MG63 (cell line): ENCODE data around the gene OGN. TPM values are rescaled to one million over a fixed set of nuclear protein-coding genes. Genes with fewer than 3 reads are reported as not detected.
"Not testable (repeated sequence)": the region's sequence is repeated elsewhere in the genome, so short reads cannot be mapped to it uniquely, and the experiment has no call there.

Experiments used
- DNase-seq: peaks from one replicate; pipeline ENCODE4 v3.0.0-alpha.2; 2020
- H3K27me3 ChIP-seq: fragments of 250-450 bp; sonication (Bioruptor Pico); 2 replicates; pipeline ENCODE4 v1.5.1; 2020; ENCODE audit warnings: mild to moderate bottlenecking, moderate library complexity
- H3K36me3 ChIP-seq: fragments of 250-450 bp; sonication (Bioruptor Pico); 2 replicates; pipeline ENCODE4 v1.5.1; 2020; ENCODE audit warnings: mild to moderate bottlenecking, moderate library complexity
- H3K4me3 ChIP-seq: fragments of 250-450 bp; sonication (Bioruptor Pico); 2 replicates; pipeline ENCODE4 v1.5.1; 2020; ENCODE audit warnings: mild to moderate bottlenecking, moderate library complexity
- H3K9me3 ChIP-seq: fragments of 250-450 bp; sonication (Bioruptor Pico); 2 replicates; pipeline ENCODE4 v1.5.1; 2020; ENCODE audit warnings: mild to moderate bottlenecking, moderate library complexity
- total RNA-seq: library from RNA; depleted of rRNA; stranded (reverse); fragments of >200 nt; shearing (Covaris generic); gene quantifications from 2 replicates; pipeline ENCODE4 v1.2.3, GENCODE V29; 2014; ENCODE audit warnings: low replicate concordance

OGN gene
- total RNA-seq, 1 experiment from 2014 or later: 0.33 TPM

DNA sequence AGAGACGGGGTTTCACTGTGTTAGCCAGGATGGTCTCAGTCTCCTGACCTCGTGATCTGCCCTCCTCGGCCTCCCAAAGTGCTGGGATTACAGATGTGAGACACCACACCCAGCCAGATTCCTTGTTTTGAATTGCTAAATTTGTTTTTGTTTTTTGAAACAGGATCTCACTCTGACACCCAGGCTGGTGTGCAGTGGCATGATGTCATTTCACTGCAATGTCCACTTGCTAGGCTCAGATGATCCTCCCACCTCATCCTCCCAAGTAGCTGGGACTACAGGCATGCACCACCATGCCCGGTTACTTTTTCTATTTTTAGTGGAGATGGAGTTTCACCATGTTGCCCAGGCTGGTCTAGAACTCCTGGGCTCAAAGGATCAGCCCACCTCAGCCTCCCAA is 6.8 kb upstream of the OGN start:
- H3K9me3 ChIP-seq, H3K27me3 ChIP-seq, H3K36me3 ChIP-seq, H3K4me3 ChIP-seq: not testable (repeated sequence)
- peak; percentile 8 for DNase-seq

DNA sequence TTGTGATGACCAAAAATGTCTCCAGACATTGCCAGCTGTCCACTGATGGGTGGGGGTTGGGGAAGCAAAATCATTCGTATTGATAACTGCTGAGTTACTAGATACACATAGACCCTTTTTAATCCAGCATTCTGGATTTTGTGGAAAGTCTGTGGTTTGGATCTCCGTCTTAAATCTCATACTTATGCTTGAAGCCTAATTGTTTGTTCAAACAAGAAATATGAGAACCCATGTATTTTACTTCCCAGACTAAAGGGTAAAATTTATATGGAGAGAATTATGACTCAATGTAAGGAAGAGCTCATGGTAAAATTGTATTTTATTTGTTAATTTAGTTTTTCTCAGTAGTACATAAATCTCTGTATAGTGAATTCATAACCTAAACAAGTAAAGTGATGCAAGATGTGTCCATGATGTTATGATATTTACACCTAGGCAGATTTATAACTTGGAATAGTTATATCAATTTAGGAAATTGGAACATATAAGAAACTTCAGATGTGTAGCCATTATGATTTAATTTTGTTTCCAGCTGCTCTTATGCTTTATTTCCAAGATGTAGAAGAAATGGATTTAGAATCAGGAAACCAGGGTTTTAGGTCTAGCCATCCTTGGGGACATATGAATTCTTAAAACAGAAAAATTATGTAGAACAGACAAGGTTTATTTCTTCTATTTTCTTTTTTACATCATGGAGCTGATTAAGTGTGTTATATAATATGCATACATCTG is 4.5 kb upstream of the OGN start:
- Histone ChIP-seq H3K4me3 (no peak overlapping the region), H3K27me3 (no peaks in the 10 kb centered on the region), H3K36me3 (no peaks in the 10 kb centered on the region; the same call in 1 of the 2 replicates), H3K9me3 (no peaks in the 10 kb centered on the region)
- DNase-seq: no peak

DNA sequence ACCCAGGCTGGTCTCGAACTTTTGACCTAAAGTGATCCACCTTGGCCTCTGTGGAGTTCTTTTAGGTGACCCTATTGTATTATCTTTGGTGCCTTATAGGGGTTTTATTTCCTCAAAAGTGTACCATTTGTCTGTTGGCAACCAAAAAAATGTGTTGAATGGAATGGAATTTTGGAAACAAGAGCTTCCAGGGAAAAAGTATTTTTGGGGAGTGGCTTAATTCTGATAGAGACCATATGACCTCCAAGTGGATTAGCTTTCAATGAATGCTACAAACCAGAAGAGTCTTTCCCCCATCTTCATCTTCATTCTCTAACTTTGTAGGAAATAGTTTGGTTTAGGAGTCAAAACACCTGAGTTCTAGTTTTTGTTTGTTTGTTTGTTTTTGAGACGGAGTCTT is 3.4 kb upstream of the OGN start:
- no peak overlapping the region for H3K4me3 ChIP-seq
- no peaks in the 10 kb centered on the region for H3K27me3 ChIP-seq
- H3K36me3 ChIP-seq: no peaks in the 10 kb centered on the region; the same call in 1 of the 2 replicates
- no peaks in the 10 kb centered on the region for H3K9me3 ChIP-seq
- DNase-seq: no peak

GRCh38 chr9:92406477-92406876 is 2.1 kb upstream of the OGN start:
- H3K9me3 ChIP-seq: no peaks in the 10 kb centered on the region
- no peak overlapping the region for H3K4me3 ChIP-seq
- H3K36me3 ChIP-seq: no peaks in the 10 kb centered on the region; the same call in 1 of the 2 replicates
- no peak for DNase-seq
- no peaks in the 10 kb centered on the region for H3K27me3 ChIP-seq

DNA sequence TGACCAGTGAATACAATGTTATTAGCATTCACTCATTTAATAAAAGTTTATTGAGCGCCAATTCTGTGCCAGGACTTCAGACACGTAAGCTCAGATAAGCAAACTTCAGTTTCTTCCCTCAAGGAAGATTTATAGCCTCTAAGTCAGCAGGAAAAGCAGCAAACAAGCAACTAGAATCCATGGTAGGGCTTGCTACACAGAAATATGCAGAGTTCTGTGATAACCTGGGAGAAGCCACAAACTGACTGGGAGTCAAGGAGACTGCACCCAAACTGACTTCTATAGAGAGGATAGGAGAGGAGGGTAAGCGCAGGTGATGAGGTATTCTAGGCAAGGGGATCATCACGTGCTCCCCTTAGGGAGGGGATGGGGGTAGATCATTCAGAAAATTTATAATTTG is 1.4 kb upstream of the OGN start:
- DNase-seq: no peak
- no peaks in the 10 kb centered on the region for H3K9me3 ChIP-seq
- no peaks in the 10 kb centered on the region for H3K27me3 ChIP-seq
- no peak overlapping the region for H3K4me3 ChIP-seq
- no peaks in the 10 kb centered on the region for H3K36me3 ChIP-seq

- no peaks in the 10 kb centered on the region for H3K36me3 ChIP-seq
- H3K9me3 ChIP-seq: no peaks in the 10 kb centered on the region
These were observed 1.3 kb downstream of the OGN start for GRCh38 chr9:92402826-92403745.

GRCh38 chr9:92402360-92402759 is 2.0 kb downstream of the OGN start:
- Histone ChIP-seq H3K4me3 (no peak overlapping the region), H3K27me3 (no peaks in the 10 kb centered on the region), H3K36me3 (no peaks in the 10 kb centered on the region), H3K9me3 (no peaks in the 10 kb centered on the region)
- DNase-seq: no peak

More at GRCh38 chr9:92402826-92403745, 1.3 kb downstream of the OGN start:
- no peak for DNase-seq
- Histone ChIP-seq H3K27me3 (no peaks in the 10 kb centered on the region), H3K4me3 (no peak overlapping the region)

GRCh38 chr9:92397853-92398252 is 6.5 kb downstream of the OGN start:
- DNase-seq: no peak
- no peaks in the 10 kb centered on the region; the same call in 1 of the 2 replicates for H3K9me3 ChIP-seq
- no peak overlapping the region for H3K4me3 ChIP-seq
- no peaks in the 10 kb centered on the region for H3K27me3 ChIP-seq
- no peaks in the 10 kb centered on the region for H3K36me3 ChIP-seq

DNA sequence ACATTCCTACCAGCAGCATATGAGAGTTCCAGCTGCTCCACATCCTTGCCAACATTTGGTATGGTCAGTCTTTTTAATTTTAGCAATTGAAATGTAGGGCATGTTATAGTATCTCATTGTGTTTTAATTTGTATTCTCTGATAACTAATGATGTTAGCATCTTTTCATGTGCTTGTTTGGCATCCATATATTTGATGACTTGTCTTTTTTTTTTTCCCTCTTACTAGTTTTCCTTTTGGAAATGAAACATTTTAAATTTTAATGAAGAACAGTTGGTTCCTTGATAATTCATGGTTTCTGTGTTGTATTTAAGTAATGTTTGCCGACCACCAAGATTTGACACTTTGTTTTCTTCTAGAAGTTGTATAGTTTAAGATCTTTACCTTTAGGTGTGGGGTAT is 8.8 kb downstream of the OGN start:
- Histone ChIP-seq H3K27me3 (no peaks in the 10 kb centered on the region), H3K36me3 (no peaks in the 10 kb centered on the region), H3K4me3 (no peak overlapping the region), H3K9me3 (no peaks in the 10 kb centered on the region; the same call in 1 of the 2 replicates)
- DNase-seq: no peak

DNA sequence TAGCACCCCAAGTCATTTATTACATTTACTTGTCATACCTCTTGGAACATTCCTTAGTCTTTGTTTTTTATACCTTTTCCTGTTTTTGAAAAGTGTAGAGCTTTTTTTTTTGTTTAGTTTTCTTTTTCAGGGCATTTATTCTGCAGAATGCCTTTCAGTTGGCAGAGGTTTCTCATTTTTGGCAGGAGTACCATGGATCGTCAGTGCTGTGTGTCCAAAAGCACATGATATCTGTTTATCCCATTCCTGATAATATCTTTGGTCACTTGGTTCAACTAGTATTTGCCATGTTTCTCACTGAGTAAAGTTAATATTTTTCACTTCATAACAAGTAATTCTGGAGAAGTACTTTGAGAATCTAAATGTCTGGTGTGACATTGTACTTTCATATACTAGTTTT is 10.7 kb downstream of the OGN start:
- DNase-seq: peak; percentile 38
- Histone ChIP-seq H3K4me3 (peak overlapping the region; percentile 28), H3K9me3 (no peaks in the 10 kb centered on the region; the same call in 1 of the 2 replicates), H3K36me3 (no peaks in the 10 kb centered on the region), H3K27me3 (no peaks in the 10 kb centered on the region)

GRCh38 chr9:92392690-92393089 is 11.7 kb downstream of the OGN start:
- Histone ChIP-seq H3K27me3 (no peaks in the 10 kb centered on the region), H3K9me3 (no peaks in the 10 kb centered on the region; the same call in 1 of the 2 replicates), H3K4me3 (no peak overlapping the region), H3K36me3 (no peaks in the 10 kb centered on the region)
- no peak for DNase-seq

DNA sequence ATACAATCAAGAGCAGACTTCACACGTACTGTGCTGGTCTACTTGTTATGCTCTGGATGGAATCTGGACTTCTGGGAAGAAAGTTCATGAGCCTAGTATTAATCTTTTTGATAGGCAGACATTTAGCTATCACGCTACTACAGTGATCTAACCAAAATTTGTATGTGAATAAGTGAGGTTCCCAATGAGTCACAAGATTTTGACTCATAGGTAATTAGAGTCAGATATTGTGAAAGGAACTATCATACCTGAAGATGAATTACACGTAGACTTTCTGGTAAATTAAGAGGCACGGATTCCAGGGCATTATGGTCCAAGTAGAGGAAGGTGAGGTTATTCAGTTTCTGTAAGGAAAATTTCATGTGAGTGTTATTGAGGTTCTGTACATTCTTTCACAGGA is 18.4 kb downstream of the OGN start:
- no peak for DNase-seq
- Histone ChIP-seq H3K27me3 (no peaks in the 10 kb centered on the region), H3K9me3 (no peaks in the 10 kb centered on the region)

GRCh38 chr9:92385477-92385876 is 18.9 kb downstream of the OGN start:
- DNase-seq: no peak

More for the DNA sequence above, 18.4 kb downstream of the OGN start:
- Histone ChIP-seq H3K36me3 (no peaks in the 10 kb centered on the region), H3K4me3 (no peak overlapping the region)

DNA sequence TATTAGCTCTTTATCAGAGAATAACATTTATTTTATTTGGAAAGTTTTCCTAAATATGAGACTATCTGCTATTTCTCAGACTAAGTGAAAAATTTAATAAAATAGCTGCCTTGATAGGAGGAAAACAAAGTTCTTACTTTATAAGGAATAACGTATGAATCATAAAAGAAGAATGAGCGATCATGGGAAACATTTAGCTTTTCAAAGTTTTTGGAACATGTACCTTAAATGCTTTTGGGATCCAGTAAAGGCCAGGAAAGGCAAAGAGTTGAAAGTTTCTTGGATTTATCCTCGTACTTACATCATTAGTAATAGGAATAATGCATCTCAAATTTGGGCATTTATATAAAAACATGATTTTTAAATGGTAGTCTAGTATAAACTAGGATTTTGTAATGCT is 19.4 kb downstream of the OGN start:
- H3K9me3 ChIP-seq: no peaks in the 10 kb centered on the region
- H3K4me3 ChIP-seq: no peak overlapping the region
- no peaks in the 10 kb centered on the region for H3K27me3 ChIP-seq
- no peak for DNase-seq
- H3K36me3 ChIP-seq: no peaks in the 10 kb centered on the region

More at GRCh38 chr9:92385477-92385876, 18.9 kb downstream of the OGN start:
- H3K9me3 ChIP-seq: no peaks in the 10 kb centered on the region
- H3K36me3 ChIP-seq: no peaks in the 10 kb centered on the region
- no peak overlapping the region for H3K4me3 ChIP-seq
- no peaks in the 10 kb centered on the region for H3K27me3 ChIP-seq

DNA sequence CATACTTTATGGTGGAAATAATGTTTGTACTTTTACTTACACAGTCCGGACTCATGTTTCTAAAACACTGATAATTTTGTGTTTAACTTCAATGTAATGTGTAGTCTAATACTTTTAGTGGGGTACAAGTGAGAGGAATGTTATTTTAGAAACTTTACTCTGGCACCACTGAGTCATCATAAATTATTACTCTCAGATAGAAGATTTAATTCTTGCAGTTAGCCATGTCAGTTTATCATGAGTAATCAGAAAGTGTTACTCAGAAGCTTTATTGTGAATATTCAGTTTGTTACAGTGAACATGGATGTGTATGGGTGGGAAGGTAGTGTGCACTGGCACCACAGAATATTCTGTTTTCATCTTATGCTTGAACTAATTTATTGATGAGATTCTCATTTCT is 20.0 kb downstream of the OGN start:
- H3K4me3 ChIP-seq: no peak overlapping the region
- no peaks in the 10 kb centered on the region for H3K9me3 ChIP-seq
- H3K36me3 ChIP-seq: no peaks in the 10 kb centered on the region
- H3K27me3 ChIP-seq: no peaks in the 10 kb centered on the region
- no peak for DNase-seq

DNA sequence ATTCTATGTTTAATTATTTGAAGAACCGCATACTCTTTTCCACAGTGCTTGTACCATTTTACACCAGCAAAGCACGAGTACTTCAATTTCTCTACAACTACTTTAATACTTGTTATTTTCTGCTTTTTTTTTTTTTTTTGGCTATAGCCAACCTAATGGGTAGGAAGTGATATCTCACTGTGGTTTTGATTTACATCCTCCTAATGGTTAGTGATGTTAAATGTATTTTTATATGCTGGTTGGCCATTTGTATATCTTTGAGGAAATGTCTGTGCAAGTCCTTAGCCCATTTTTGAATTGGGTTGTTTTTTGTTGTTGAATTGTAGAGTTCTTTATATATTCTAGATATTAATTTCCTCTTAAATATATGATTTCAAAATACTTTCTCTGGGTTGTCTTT is 22.6 kb downstream of the OGN start:
- no peak for DNase-seq
- Histone ChIP-seq H3K36me3 (no peaks in the 10 kb centered on the region), H3K27me3 (no peaks in the 10 kb centered on the region), H3K4me3 (no peak overlapping the region), H3K9me3 (no peaks in the 10 kb centered on the region)

DNA sequence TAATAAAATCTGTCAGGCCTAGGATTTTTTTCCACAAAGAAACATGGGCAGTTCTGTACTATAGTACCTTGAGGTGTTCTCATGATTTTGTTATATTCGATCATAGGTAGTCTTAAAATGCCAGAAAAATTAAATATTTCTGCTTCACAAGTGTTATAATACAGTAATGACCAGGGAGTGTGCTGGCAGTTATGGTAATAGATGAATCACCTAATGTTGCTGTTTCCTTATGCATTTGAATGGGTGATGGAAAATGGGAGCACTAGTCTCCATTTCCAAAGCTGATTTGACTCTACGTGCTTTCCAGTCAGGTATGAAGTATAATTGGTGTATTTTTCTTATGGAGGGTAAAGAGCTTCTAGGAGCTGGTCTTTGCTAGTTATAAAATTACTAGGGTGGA is 23.8 kb downstream of the OGN start:
- no peak overlapping the region for H3K4me3 ChIP-seq
- no peak for DNase-seq
- no peaks in the 10 kb centered on the region for H3K36me3 ChIP-seq
- no peaks in the 10 kb centered on the region for H3K27me3 ChIP-seq
- no peaks in the 10 kb centered on the region for H3K9me3 ChIP-seq
